OCI-LY3 (cell line): ENCODE results near the gene AKR1B1.

Experiments
- CTCF ChIP-seq: fragments of 200-600, 300-600 bp; sonication (generic); IDR thresholded peaks from 2 replicates; pipeline ENCODE4 v1.5.1; 2014; ENCODE audit warnings: antibody characterized with exemption, low read length, low read depth
- EZH2phosphoT487 ChIP-seq: fragments of 200-600 bp; shearing (Covaris generic); IDR thresholded peaks from 2 replicates; pipeline ENCODE4 v1.6.1; 2018; ENCODE audit warnings: antibody characterized with exemption, mixed run types, low read depth

GRCh38 chr7:134468054-134468453, 9.2 kb upstream of the AKR1B1 start:
- no peak for TF ChIP-seq CTCF
- TF ChIP-seq EZH2phosphoT487: no peak
